GM19240 (cell line): Measurements from ENCODE around the gene ROCK2.
"Not testable (repeated sequence)": the region's sequence is repeated elsewhere in the genome, so short reads cannot be mapped to it uniquely, and the experiment has no call there.

Experiments
- DNase-seq: peaks from one replicate; pipeline ENCODE4 v3.0.0; 2011; ENCODE audit warnings: low spot score; ENCODE audit not compliant: insufficient read length

Gene ROCK2

DNA sequence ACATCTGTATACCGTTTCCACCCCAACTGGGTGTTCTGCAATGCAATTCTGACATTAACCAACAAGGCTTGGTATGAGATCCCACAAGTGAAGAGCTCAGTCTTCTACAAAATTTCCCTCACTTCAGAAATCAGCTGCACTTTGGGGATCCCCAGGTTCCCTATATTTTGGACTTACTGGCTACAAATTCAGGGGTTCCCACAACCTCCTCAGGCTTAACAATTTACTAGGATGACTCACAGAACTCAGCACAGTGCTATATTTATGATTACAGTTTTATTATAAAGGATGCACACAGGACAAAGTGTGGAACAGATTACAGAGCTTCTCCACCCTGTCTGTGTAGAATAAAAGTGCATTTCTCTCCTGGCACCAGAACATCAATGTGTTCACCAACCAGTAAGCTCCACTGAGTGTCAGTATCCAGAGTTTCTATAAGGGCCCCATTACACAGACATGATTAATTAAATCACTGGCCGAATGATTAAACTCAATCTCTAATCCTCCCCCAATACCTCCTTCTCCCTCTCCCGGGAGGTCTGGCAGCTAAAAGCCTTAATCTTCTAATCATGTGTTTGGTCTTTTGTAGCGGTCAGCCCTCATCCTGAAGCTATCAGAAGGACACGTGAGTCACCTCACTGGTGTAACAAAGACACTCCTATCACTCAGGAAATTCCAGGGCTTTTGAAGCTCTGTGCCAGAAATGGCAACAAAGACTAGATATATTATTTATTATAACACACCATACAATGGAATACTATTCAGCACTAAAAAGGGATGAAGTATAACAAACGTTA, 104.6 kb downstream of the ROCK2 start:
- no peak for DNase-seq

DNA sequence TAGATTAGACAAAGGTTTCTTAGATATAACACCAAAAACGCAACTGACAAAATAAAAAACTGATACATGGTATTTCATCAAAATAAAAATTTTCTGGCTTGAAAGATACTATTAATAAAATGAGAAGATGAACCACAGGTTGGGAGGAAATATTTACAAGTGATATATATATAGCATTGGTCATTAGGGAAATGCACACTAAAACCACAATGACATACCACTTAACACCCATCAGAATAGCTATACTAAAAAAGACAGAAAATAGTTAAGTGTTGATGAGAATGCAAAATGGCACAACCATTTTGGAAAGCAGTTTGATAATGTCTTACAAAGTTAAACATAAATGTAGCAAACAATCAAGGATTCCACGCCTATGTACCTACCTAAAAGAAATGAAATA, 105.3 kb downstream of the ROCK2 start:
- DNase-seq: no peak

DNA sequence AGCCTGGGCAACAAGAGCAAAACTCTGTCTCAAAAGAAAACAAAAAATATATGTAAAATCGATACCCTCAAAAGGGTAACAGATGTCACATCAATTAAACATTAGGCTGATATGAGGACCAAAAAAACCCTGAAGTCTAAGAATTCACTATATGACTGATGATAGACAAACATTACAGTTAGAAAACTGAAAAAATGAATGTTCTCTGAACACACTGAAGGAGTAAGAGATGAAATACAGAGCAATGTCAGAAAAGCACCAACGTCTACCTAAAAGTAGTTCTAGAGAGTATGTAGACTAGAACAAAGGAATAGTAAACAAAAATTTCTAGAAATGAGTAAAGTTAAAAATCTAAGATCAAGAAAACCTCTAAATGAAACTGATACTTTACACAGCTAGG, 107.3 kb downstream of the ROCK2 start:
- DNase-seq: no peak

DNA sequence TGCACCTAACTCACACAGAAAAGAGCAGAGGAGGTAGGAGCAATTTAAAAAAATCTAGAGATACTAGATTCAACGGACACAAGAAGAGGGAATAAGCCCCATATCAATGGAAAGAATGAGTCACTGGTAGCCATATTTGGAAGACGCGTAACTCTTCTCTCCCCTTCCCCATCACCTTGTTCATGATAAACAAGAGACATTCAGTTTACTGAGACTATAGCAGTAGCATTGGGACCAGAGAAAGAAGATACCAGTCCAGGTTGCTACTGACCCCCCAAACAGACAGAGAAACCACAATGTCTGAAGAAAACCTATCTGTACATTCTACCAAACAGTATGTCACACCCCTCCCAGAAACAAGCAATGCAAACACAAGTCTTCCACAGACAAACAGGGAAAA, 108.1 kb downstream of the ROCK2 start:
- DNase-seq: no peak

DNA sequence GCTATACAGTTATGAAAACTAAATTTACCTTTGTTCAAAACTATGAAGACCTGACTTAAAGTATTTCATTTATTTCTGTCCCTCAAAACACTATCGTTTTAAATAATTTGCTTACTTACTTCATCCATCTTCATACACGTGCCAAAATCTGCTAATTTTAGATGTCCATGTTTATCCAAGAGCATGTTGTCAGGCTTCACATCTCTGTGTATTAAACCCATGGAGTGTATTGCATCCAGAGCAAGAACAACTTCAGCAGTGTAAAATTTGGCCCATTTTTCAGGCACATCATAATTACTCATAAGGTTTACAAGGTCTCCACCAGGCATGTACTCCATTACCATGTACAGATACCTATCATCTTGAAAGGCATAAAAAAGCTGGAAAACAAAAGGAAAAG, 108.9 kb downstream of the ROCK2 start:
- DNase-seq: no peak

DNA sequence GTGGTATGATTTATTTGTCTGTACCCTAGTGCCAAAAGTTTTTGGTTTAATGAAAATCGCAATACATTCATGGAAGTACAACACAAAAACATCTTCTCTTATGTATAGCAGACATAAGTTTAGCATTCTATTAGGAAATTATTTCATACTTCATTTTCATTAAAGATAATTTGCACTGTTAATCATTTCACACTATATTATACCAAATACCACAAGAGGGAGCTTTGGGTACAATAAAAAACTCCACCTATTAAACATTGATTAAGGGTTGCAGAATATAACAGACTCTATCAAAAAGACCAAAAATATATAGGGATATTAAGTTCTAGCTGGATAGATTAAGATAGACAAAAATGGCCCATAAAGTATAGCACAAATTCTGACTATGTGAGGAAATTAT, 110.1 kb downstream of the ROCK2 start:
- no peak for DNase-seq

DNA sequence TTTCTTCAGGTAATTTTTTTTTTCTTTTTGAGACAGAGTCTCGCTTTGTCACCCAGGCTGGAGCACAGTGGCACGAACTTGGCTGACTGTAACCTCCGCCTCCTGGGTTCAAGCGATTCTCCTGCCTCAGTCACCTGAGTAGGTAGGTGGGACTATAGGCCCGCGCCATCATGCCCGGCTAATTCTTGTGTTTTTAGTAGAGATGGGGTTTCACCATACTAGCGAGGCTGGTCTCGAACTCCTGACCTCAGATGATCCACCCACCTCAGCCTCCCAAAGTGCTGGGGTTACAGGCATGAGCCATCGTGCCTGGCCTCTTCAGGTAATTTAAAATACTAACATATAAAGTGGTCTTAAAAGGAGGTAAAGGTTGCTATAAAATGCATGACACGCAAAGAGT, 113.2 kb downstream of the ROCK2 start:
- not testable (repeated sequence) for DNase-seq

DNA sequence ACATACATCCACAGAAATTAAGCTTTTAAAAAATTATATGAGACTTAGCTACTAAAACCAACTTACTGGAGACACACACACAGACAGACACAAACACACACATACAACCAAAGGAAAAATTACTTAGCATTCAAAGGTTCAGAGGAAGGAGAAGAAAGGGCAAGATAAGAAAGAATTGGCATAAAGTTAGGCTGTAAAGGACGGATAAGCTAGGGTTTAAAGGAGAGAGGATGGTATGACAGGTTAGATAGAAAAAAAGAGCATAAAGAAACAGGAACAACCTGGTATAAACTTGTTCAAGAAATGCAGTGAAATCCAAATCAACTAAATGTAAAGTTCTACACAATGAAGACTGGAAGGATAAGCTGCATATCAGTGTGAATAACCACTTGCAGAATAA, 115.7 kb downstream of the ROCK2 start:
- DNase-seq: no peak

DNA sequence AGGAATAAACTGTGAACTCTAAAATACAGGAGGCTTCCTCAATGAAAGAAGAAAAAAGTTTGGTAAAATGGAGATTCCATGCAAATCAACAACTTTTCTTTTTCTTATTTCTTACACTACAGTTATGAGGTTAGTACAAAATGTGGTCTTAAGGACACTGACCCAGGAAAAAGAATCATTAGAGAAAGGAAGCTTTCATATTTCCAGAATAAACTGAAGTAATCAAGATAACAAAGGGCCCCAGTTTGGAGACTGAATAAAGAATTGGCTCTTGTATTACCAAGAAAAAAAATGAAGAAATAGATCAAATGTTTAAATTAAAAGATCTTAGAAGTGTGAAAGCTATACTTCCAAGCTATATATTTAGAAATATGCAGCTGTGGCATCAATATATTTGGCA, 116.8 kb downstream of the ROCK2 start:
- DNase-seq: no peak

DNA sequence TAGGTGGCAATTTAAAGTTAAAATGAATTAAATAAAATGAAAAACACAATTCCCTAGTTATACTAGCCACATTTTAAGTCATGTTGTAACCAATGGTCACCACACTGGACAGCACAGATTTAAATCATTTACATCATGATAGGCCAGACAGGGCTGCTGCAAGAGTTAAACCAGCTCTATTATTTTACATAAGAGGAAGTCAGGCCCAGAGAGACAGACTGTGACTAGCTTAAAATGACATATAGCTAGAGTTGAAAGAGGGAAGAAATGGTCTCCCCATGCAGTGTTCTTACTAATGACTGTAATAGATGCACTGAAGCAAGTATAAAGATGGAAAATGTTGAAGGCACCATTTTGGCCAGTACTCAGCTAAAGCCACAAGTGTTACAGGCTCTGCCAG, 119.5 kb downstream of the ROCK2 start:
- DNase-seq: no peak

DNA sequence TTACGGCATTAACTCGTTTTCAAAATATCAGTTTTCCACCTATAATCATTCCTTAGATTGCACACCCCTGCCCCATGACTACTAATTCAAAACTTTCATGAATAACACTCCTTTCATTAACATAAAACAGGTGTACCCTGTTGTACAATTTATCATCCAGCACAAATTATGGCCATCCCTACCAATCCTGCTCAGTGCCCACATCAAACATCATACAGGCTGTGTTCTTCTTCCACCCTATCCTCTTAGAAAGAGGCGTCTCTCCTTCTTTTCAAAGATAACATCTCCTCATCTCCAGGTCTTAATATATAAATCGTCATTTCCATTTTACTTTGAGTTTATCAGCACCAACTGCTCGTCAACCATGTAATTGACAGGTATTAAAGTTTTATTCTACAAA, 121.6 kb downstream of the ROCK2 start:
- no peak for DNase-seq

DNA sequence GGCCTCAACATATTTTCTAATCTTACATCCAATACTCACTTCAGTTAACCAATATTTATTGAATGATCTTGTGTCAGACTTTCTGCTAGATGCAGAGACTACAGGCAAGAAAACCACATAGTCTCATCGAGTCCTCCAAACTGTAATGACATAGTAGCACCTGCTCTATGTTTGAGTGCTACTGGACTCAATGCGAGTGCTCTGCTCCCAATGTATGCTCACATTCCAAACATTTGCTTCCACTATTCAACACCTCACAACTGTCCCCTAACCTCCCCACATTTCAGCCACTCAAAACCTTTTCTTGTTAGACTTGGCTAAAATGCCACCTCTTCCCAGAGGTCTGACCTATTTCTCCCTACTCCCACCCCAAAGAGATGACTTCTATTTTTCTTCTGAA, 124.0 kb downstream of the ROCK2 start:
- DNase-seq: no peak

DNA sequence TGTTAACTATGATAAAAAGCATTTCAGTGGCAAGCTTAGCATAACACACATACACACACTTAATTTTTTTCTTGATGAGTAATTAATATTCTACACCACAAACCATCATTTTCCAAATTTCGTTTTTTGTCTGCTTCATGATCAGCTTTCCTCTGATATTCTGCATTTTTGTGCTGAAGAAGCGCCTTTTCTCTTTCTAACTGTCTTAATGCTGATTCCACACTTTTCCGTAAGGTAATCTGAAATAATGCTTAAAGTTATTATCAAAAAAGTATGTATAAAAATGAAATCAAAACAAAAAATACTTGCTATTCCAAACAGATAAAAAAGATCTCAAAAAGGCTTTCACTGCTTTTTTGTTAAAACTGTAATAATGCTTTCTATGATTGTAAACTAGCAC, 129.0 kb downstream of the ROCK2 start:
- no peak for DNase-seq

DNA sequence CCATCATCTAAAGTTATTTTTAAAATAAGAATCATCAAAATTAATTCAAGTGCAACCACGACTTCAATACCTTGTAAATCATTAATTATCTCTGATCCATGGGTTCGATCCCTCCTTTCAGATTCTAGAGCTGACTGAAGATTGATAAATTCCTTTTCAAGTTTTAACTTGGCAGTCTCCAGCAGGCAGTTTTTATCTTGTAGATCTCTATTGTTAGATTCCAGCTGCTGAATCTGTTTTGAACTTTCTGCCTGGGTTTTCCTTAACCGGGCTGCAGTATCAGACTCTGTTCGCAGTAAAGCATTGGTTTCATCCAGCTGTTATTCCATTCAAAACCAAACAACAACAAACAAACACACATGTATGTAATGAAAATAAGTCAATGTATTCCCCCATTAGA, 129.7 kb downstream of the ROCK2 start:
- no peak for DNase-seq

DNA sequence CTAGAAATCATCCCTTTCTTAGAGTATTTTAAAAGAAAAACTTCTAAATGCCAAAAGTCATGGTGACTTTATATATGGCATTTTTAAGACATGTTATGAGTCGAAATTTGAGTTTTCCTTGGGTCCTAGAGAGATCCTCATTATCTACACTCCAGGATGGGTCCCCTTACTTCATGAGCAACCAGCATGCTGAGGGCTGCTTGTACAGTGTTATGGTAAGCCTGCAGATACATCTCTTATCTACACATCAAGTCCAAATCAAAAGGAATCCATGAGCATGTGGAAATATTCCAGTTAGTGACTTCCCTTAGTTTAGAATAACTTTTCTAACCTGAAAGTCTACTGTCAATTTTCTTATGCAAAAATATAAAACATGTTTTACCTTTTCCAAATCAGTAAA, 130.5 kb downstream of the ROCK2 start:
- no peak for DNase-seq

DNA sequence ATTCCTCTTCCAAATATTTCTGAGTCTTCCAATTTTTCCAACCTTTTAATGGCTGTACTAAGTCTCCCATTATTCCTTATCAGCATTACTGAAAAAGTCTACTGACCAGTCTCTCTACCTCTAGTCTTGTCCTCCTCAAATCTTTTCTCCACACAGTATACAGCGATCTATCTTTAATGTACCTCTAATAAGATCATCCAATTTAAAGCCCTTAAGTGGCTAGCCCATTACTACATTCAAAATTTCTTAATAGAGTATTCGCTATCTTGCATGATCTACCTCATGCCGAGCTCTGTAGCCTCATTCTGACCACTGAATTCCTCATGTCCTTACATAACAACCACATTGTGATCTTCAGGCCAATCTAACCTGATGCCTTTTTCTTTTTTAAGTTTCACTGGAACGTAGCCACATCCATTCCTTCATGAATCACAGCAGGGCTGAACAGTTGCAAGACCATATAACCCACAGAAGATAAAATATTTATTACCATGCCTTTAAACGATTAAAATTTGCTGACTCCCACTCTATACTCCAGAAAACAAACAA, 131.3 kb downstream of the ROCK2 start:
- DNase-seq: no peak

DNA sequence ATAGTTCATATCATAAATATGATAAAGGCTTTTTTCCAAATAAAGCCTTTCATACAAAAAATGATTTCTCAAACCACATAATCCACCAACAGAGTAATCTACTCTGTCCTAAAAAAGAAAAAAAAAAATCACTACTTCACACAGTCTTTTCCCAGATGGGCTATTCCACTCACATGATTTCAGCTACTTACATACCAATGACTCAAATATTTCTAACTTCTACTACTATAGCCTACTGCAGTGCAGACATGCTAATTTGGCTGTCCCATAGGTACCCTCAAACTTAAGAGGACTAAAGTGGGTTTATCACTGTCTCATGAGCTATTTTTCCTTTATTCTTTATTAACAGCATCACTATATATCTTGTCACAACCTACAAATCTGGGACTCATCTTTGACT, 131.8 kb downstream of the ROCK2 start:
- no peak for DNase-seq

DNA sequence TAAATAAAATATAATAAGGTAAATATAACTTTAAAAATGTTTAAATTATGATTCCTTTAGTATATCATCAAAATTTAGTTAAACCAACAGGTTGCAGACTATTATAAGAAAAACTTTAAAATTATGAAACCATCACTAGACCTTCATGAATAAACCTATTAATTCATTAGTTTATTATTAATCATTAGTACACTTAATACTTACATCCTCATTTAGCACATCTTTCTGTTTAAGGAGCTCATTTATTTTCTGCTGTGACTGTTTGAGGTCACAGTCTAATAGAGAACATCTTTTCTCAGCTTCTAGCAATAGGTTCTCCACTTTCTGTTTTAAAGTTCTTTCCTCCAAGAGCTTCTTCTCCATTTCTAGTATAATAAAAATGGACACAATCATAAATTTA, 136.4 kb downstream of the ROCK2 start:
- DNase-seq: no peak

DNA sequence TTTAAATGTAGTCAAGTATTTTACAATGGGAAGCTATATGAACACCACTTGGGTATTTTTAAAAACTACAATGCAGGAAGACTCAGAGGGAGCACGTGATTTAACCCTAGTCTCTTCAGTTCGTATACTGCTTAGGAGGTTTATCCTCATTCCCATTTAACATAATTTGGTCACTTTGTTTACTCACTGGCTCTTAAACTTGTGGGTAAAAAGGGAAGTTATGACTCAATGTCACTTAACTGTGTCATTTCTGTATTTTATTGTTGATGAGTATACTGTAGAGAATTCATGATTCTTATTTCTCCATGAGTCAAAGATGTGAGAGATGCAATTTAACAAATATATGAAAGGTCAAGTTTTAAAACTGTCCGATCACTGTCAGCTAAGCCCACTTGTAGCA, 141.0 kb downstream of the ROCK2 start:
- no peak for DNase-seq

DNA sequence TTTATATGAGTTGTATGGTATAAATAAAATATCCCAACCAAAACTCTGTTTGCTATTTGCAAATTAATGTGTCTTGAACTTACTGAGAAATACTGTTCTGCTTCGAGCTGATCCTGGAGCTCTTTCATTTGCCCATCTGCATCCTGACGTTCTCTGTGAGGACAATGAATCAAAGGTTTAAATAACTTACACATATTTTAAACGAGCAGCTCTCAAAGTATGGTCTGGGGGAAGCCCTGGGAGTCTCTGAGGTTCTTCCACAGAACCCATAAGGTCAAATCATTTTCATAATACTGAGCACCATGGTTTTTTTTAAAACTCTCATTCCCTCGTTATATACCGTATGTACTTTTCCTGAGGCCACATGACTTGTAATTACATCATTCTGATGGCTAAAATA, 142.5 kb downstream of the ROCK2 start:
- no peak for DNase-seq

DNA sequence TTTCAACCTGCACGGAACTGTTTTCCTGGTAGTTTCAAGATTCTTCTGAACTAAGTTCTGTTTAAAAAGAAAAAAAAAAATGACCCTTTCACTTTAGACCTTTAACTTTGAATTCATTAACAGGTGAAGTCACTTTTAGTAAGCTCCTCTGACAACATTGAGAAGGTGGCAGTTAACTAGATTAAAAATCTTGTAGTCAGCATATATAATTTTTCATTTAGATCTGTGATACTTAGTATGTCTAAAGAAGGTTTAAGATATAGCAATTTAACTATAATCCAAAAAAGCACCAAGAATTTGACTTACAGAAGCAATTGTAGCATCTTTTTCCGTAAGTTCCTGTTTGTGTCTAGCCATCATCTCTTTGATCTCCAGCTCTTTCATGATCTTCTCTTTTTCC, 143.8 kb downstream of the ROCK2 start:
- no peak for DNase-seq

DNA sequence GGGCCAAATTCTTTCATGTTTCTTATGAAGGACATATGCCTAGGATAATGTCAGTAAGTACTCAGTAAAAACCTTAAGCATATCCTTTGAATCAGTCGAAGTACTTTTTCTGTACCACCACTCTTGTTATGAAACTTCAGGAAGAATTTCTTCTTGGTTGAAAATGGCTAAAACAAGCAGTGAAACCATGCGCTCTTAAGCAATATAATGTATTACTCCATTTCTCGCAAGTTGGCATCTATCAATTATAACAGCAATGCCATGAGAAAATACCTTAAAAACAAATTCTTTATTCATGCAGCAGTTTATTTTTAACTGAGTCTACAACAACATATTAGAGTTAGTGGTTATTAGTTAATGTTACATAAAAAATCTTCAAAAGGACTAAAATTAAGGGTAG, 148.2 kb downstream of the ROCK2 start:
- no peak for DNase-seq

DNA sequence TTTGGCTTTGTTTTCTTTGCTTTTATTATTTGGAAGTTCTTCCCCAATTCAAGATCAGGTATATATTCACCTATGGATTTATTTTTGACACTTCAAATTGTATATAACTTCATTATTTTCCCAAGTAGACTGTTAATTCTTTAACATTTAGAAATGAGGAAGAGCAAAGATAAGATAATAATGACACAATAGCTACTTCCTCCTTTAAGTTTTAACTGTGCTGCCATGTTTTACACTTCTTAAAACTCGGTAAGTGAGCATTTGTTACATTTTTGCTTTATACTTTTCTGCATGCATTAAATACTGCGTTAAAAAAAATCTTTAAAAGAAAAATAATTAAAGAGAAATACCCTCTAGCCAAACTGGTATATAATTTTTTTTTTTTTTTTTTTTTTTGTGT, 156.7 kb downstream of the ROCK2 start:
- DNase-seq: no peak
